GM19099 (cell line): ENCODE data around the gene RPTN.

Experiments
- POLR2A ChIP-seq: IDR thresholded peaks from 3 replicates; pipeline ENCODE4 v1.6.1; 2011; ENCODE audit warnings: low read depth; ENCODE audit not compliant: insufficient read length; ENCODE audit errors: extremely low read depth

The RPTN gene, protein sequence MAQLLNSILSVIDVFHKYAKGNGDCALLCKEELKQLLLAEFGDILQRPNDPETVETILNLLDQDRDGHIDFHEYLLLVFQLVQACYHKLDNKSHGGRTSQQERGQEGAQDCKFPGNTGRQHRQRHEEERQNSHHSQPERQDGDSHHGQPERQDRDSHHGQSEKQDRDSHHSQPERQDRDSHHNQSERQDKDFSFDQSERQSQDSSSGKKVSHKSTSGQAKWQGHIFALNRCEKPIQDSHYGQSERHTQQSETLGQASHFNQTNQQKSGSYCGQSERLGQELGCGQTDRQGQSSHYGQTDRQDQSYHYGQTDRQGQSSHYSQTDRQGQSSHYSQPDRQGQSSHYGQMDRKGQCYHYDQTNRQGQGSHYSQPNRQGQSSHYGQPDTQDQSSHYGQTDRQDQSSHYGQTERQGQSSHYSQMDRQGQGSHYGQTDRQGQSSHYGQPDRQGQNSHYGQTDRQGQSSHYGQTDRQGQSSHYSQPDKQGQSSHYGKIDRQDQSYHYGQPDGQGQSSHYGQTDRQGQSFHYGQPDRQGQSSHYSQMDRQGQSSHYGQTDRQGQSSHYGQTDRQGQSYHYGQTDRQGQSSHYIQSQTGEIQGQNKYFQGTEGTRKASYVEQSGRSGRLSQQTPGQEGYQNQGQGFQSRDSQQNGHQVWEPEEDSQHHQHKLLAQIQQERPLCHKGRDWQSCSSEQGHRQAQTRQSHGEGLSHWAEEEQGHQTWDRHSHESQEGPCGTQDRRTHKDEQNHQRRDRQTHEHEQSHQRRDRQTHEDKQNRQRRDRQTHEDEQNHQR

DNA sequence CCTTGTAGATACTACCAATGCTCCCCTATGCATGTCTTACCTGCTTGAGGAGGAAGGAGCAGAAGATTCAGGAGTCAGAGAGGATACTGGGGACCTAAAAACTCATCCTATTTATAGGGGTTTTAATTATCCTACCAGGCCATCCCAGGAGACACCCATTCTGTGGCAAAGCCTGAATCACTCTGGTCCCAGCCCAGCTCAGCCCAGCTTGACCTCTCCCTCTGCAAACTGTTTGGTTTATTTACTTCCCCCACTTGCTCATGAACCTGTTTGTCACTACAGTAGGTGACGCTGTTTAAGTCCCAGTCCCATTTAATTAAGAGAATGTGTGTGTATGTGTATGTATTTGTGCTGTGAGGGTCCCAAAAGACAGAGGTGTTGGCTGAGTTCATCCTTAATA lies at the start of gene RPTN:
RPTN (minus strand) TSS at position 85 of the 400 bp plus-strand sequence. CDS start 1,339 bp downstream, outside the sequence.
- no peak for TF ChIP-seq POLR2A

DNA sequence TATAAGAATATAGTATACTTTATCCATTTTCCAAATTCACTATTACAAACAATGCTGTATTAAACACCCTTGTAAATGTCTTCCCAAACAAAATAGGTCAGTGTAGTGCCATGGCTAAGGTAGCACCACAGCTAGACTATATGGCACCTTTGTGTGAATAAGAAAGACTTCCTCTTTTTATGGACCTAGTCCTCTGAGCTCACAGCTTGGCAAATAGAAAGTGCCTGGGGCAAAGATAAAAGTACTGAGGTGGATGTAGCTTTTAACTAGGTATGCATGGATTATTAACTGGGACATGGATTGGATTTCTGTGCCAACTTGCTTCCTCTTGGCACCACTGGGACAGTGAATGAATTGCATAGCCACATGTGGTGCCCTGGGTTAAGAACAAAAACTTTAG lies 40.0 kb upstream of the RPTN start:
- no peak for TF ChIP-seq POLR2A

DNA sequence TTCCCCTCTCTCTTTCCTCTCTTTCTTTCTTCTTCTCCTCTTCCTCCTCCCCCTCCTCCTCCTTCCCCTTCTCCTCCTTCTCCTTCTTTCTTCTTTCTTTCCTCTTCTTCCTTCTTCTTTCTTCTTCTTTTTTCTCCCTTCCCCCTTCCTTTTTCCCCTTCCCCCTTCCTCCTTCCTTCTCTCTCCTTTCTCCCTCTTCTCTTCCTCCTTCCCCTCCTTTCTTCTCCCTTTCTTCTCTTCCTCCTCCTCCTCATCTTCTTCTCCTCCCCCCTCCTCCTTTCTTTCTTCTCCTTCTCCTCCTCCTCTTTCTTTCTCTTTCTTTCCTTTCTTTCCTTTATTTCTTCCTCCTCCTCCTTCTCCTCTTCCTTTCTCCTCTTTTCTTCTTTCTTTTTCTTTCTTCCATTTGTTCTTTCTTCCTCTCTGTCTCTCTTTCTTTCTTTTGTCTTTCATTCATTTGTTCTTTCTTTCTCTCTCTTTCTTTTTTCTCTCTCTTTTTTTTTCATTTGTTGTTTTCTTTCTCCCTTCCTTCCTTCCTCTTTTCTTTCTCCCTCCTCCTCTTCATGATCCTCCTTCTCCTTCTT lies 38.4 kb upstream of the RPTN start:
- no peak for TF ChIP-seq POLR2A

DNA sequence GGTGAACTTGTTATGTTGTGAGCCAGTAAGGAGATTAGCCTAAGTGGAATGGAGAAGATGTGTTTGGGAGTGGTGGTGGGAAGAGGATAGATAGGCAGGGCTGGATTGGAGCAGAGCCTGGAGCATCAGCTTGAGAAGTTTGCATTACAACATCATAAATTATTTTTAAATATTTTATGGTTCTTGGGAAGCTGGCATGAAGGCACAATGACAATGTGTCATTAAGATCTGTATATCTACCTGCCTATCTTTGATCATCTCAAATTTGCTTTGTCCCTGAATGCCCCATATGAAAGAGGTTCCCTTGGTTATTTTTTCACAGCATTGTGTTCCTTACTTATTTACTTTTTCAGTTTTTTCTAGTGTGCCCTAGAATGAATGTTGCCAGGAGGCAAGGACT lies 32.7 kb upstream of the RPTN start:
- TF ChIP-seq POLR2A, result no peak

DNA sequence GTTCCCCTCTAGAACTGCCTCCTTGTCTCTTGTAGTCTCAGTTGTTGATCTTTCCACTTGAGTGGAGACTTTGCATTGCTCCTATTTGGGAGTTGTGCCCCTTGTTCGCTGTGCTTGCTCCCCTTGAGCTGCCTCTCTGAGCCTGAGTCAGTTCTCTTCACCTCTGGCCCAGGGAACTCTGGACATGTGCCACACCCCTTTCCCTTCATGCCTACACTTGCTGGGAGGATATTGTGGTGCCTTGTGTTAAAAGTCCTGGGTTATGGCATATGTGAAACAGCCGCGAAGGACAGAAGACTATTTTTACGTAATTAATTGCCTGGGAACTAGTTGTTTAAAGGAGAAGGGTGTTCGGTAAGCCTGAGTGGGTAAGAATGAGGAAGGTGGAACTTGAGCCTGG lies 32.2 kb upstream of the RPTN start:
- no peak for TF ChIP-seq POLR2A

DNA sequence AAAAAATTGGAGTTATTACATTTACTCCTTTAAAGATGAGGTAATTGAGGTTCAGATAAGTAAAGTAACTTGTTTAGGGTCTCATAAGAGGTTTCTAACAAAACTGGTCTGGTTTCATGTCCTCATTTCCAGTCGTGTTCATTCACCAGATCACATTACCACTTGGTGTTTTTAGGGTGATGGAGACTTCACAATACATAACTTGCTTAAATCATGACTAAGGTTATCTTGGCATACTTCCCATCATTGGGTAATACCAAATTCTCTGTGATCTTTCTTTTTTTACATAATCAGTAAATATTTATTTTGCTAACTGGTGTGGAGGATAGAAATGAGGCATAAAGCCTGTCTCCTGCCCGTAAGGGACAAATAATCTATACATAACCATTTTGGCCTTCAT lies 31.6 kb upstream of the RPTN start:
- no peak for TF ChIP-seq POLR2A

DNA sequence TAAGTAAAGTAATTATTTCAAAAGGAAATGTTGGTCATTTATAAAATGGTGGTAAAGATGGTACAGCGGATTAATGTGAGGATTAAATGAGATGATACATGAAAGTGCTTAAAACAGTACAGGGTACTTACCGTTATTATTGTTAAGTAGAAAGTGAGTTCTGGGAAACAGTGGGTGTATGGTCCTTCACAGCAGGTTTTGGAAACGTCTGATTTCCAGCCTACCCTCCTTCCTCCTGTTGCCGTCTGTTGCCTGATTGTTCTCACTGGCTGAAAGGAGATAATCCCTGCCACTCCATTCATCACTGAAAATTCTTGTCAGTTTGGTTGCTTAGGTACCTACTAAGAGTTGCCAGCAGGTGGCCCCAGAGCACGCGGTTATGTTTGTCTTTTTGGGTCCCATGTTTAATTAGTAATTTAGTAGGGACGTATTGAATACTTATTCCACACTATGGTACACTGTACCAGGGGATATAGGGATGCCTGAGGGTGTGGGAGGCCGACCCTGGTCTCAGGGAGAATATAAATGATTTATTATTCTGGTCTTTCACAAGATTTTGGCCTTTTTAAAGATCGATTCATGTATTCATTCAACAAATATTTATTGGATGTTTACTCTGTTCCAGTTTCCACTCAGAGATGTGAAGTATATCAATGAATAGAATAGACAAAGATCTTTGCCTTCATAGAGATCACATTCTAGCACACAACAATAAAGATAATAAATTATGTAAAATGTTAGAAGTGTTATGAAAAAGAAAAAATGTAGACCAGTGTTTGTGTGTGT lies 30.8 kb upstream of the RPTN start:
- no peak for TF ChIP-seq POLR2A

DNA sequence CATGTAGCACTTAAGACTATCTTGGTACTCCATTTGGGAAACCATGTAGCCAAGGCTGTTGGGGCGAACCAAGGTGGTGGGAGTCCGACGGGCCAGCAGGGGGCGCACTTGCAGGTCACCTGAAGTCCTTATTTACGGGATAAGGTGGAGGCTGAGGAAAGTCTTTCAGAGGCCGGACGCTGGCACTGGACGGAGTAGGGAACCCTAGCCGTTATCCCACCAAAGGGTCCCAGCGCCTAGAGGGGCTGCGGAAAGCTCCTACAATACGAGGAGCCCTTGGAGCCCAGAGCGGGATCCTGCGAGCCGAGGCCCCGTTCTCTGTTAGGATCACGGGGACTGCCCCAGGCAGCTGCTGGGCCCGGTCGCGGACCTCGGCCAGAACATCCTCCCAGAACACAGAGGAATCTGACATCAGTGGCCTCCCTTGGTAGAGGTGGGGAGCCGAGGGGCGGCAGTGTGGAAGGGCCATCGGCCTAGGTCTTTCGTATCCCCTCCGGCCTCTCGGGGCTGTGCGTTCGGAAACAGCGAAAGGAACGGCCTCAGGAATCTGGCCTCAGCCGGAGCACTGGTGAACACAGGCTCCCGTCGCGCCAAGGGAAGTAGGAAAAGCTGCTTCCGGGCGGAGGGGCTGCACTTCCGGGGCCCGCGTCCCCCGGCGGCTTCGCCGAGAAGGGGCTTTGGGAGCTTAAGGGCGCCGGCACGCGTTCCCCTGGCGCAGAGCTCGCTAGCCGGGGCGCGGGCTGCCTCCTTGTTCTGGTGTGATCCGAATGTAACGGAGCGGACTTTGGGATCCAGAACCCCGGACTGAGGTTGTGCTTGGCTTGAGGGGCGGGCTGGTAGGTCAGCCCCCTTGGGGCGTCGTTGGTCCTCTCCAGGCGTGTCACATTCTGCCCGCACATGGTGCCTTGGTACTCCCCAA lies 29.9 kb upstream of the RPTN start:
- TF ChIP-seq POLR2A, result no peak

DNA sequence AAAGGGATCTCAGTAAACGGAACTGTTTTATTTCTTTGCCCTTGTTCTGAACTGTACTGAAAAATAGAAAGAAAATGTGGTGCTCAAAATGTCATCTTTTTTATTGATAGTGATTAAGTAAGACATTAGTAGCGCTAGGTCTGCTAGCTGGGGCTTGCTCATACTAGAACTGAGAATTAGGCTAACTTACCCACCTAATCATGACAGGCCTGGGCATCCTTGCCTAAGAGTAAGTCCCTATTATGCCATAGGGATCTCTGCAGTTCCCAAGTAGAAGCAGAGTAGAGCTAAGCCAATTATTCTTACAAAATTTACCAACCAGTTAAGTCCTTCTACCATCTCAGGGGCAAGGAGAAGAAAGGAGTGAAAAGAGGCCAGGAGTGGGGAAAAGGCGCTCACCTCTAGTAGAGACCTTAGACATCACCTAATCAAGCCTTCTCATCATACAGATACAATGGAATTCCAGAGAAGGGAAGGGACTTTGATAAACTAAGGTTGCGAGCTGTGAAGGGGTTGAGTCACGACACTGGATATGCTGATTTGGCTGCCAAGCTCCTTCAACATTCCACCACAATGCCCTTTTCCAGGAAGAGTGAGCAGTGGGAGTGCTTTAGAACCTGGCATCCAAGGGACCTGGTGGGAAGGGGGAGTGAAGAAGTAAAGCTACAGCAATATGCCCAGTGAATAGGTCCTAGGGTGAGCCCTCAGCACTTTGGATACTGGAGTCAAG lies 27.7 kb upstream of the RPTN start:
- TF ChIP-seq POLR2A, result no peak

DNA sequence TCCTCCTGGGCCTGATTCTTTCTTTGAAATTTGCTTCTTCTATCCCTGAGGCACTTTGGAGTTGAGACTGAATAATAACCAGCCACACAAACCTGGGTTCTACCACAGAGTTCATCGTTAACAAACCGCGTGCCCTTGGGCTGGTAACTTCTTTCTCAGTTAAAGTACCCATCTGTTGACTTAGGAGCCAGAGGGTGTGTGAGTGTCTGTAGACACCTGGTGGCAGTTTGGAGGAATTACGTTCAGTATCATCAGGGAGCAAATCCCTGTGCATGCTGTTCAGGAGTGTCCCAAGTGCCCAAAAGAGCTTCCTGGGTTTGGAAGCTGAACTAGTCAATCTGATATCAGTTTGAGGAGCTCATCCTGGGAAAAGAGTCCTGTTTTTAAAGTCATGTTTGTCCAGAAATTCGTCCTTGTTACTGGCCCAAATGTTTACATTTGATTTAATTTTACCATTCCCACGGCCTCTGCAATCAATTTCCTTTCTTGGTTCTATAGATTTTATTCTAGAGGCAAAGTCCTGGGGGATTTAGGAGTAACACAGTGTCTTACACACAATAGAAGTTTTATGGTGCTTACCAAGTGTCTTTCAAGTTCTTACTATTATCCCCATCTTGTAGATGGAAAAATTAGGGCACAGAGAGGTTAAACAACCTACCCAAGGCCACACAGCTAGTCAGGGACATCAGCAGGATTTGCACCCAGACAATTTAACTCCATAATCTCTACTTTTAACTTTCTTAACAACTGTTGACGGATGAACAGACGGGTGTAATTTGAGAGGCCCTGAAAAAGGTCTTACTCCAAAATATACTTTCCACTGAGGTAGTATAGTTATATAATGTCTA lies 26.7 kb upstream of the RPTN start:
- TF ChIP-seq POLR2A, result no peak

DNA sequence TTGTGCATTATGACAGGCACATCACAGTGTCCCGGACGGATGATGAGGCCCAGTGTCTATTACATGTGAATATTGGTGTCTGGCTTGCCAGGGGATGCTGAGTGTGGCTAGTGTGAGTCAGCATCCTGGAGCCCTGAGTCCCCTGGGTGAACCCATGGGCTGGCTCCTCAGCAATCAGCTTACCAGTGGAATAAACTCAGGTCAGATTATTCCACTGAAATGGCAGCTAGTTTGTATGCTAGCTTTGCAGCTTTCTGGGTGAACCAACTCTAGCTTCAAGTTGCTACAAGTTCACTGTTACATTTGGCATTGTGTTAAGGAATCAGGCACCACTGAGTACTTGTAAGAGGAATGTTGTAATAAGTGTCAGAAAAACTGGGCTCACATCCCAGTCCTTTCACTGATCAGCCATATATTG lies 23.9 kb upstream of the RPTN start:
- TF ChIP-seq POLR2A, result no peak

DNA sequence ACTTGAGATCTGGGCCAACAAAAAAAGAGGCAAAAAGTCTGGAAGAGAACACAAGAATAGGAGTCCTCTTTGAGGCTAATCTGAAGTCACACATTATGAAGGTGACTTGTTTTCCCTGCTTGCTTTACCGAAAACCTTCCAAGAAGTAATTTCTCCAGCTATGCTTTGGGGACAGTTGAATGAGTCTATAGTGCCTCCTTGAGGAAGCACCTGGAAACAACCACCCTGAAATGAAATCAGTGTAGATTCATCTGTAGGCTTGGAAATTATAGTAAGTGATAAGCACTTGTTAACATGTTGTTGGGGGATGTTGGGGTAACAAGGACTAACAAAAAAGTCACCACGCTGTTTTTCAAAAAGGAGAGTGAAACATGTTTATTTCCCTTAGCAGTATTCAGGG lies 23.4 kb upstream of the RPTN start:
- no peak for TF ChIP-seq POLR2A
